ENCODE measurements around the gene AP2S1. TPM values are rescaled to one million over a fixed set of nuclear protein-coding genes. Genes with fewer than 3 reads are reported as not detected.

The AP2S1 gene
- total RNA-seq, 1 donor from 2014 or later, result 75.9 TPM

DNA sequence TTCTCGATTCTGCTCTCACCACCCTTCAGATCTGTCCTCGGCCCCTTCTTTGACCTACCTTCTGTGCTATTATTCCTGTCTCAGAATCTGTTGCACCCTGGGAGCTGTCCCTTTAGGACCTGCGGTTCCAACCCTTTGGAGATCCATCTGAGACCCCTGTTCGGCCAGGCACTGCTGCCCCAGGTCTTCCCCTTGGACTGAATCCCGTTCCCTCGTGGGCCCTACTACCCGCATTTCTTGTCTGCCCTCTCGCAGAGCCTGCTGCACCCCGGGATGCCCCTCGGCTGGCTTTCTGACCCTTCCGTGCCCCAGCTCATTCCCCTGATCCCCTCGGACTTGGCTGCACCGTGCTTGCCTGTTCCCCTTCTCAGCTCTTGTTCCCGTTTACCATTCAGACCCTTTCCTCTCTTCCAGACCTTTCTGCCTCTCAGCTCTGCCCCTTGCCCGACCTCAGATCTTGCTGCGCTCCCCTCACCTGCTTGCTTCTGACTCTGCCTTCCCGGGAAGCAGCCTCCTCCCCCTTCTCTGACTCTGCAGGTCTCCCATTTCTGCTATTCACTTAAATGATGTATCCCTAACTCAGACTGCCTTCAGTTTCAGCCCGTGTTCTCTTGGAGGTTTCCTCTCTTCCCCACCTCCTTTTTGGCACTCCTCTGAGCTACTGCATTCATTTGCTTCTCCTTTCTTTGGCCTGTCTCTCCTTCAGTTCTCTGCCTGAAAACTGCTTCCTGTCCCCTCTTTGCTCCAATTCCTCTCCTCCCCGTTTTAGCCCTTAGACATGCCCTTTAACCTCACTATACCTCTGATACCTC lies 11.3 kb upstream of the AP2S1 start:
- TF ChIP-seq POLR2A (IDR thresholded peaks at IDR 0.05) (no peak), POLR2AphosphoS5 (IDR thresholded peaks at IDR 0.05; ENCODE audit: insufficient read depth in 1 of 2, low read depth in 1 of 2) (peak in 1 of 2 donors; percentile 33)
- TF ChIP-seq, protein P1, sequence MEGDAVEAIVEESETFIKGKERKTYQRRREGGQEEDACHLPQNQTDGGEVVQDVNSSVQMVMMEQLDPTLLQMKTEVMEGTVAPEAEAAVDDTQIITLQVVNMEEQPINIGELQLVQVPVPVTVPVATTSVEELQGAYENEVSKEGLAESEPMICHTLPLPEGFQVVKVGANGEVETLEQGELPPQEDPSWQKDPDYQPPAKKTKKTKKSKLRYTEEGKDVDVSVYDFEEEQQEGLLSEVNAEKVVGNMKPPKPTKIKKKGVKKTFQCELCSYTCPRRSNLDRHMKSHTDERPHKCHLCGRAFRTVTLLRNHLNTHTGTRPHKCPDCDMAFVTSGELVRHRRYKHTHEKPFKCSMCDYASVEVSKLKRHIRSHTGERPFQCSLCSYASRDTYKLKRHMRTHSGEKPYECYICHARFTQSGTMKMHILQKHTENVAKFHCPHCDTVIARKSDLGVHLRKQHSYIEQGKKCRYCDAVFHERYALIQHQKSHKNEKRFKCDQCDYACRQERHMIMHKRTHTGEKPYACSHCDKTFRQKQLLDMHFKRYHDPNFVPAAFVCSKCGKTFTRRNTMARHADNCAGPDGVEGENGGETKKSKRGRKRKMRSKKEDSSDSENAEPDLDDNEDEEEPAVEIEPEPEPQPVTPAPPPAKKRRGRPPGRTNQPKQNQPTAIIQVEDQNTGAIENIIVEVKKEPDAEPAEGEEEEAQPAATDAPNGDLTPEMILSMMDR (IDR thresholded peaks at IDR 0.05), result no peak
- peaks cover 64% of the 10 kb centered on the region for H3K4me1 ChIP-seq
- no peak for DNase-seq (ENCODE audit: extremely low spot score in 2 of 2)
- no peaks in the 10 kb centered on the region for H3K36me3 ChIP-seq
- intact Hi-C loops (cut with DNase I), result loop anchor here (5.0 kb wide), 1 partner anchor 40 kb away; no protein-coding TSS in a partner anchor
- H3K4me3 ChIP-seq, result peak overlapping the region; percentile 61 to 79
- no peaks in the 10 kb centered on the region for H3K9me3 ChIP-seq
- peak overlapping the region; percentile 96 for H3K27ac ChIP-seq
- H3K27me3 ChIP-seq, result no peaks in the 10 kb centered on the region

DNA sequence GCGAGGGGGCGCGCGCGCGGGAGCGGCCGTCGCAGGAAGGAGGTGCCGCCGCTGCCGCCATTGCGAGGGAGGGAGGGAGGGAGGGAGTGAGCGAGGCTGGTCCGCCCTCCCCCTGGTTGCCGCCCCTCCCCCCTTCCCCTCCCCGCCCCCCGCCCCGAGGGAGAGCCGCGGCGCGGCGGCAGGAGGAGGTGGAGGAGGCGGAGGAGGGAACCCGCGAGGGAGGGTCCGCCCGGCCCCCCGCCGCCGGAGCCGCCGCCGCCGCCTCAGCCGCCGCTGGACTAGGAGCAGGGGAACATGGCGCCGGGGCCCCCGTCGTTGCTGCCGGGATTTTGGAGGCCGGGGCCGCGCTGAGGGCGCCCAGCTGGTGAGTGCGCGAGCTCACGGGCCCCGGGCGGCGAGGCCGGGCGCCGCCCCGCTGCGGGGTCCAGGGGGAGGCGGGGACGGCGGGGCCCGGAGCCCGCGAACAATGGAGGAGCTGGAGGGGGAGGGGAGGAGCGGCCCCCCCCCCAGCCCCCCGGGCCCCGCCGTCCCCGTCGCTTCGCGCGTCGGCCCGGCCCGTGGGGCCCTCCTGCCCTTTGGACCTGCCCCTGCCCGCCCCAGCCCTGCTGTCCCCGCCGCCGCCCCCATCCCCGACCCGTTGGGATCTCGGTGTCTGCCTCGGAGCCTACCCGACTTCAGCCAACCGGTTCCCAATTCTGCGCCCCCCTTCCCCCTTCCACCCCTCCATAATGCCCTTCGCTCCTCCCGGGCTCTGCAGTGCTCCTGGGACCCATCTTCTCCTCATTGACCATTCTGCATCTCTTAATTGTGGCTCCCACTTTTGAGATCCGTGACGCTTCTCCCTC lies 10.4 kb upstream of the AP2S1 start, which contains the start of gene ARHGAP35:
Gene ARHGAP35, plus strand, starts transcription at position 152 of the 845 bp plus-strand sequence. CDS start 57,679 bp downstream, outside the sequence.
- TF ChIP-seq POLR2AphosphoS5 (IDR thresholded peaks at IDR 0.05; ENCODE audit: insufficient read depth in 1 of 2, low read depth in 1 of 2), result no peak
- TF ChIP-seq, protein P1 (IDR thresholded peaks at IDR 0.05), result no peak
- TF ChIP-seq POLR2A (IDR thresholded peaks at IDR 0.05), result peak in 1 of 2 donors; percentile 53
- H3K36me3 ChIP-seq, result no peaks in the 10 kb centered on the region
- peak within 1 kb of the TSS; percentile 96 for H3K27ac ChIP-seq
- H3K4me3 ChIP-seq, result peak within 1 kb of the TSS; percentile 61 to 79
- DNase-seq (ENCODE audit: extremely low spot score in 2 of 2), result no peak
- H3K4me1 ChIP-seq, result peaks cover 63% of the 10 kb centered on the region
- intact Hi-C loops (cut with DNase I), result loop anchor here (5.0 kb wide), 1 partner anchor 41 kb away; no protein-coding TSS in a partner anchor
- H3K9me3 ChIP-seq, result no peaks in the 10 kb centered on the region
- H3K27me3 ChIP-seq, result no peaks in the 10 kb centered on the region

DNA sequence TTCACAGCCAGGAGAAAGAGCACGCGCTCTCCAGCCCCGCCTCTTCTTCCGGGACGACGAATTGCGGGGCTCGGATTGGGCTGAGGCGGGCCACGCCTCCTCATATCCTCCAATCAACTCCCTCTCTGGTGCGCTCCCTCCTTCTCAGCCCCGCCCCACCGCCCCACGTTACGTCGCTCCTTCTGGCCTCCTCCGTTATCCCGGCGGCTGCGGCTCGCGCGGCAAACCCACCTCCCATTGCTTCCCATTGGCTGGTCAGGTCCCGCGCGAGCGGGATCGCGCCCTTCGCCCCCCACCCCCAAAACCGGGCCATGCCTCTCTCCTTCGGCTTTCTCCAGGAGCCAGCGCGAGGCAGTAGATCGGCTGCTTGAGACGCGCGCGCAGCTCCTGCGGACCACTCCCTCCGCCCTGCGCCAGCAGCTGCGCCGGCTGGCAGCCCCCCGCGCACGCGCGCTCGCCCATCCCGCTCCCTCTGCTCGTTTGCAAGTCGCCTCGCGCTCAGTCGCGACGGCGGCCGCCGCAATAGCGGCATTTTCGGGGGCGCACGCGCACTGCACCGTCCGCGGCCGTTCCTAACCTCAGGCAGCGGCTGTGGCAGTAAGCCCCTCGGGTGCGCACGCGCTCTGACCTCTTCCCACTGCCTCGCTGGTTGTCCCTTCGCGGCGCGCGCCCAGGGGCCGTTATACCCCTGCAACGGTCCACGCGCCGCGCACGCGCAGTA lies 9.6 kb upstream of the AP2S1 start:
- intact Hi-C loops (cut with DNase I), result loop anchor here (5.0 kb wide), 1 partner anchor 42 kb away; no protein-coding TSS in a partner anchor
- Histone ChIP-seq H3K4me1 (peaks cover 59% of the 10 kb centered on the region), H3K27me3 (no peaks in the 10 kb centered on the region), H3K9me3 (no peaks in the 10 kb centered on the region), H3K27ac (peak overlapping the region; percentile 96), H3K36me3 (no peaks in the 10 kb centered on the region), H3K4me3 (peak overlapping the region; percentile 61 to 79)
- DNase-seq (ENCODE audit: extremely low spot score in 2 of 2), result peak in 1 of 2 donors; percentile 98
- TF ChIP-seq POLR2A (IDR thresholded peaks at IDR 0.05), result peak in 1 of 2 donors; percentile 28
- TF ChIP-seq, protein P1 (IDR thresholded peaks at IDR 0.05), result no peak
- peak; percentile 82 to 84 for TF ChIP-seq POLR2AphosphoS5 (IDR thresholded peaks at IDR 0.05; ENCODE audit: insufficient read depth in 1 of 2, low read depth in 1 of 2)

DNA sequence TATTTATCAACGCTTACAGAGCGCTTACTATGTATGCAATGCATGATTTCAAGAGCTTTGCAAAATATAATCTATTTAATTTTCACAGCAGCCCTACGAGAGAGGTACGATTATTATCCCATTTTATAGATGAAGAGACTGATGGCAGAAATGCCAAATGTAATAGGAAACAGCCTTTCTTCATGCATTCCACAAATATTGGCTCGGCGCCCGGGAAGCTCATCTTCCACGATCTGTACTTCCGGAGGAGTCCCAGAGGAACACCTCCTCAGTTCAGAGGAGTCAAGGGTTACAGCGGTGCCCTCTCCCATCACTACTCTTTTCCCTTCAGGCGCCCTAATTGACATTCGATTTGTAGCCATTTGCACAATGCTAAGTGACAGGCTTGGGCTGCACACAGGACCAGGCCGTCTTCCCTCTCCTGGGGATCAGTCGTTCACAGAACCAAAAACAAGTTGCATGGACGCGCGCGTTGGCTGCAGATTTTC lies 9.0 kb upstream of the AP2S1 start:
- H3K4me3 ChIP-seq, result peak overlapping the region; percentile 61 to 79
- H3K9me3 ChIP-seq, result no peaks in the 10 kb centered on the region

More for the DNA sequence above, 9.0 kb upstream of the AP2S1 start:
- Histone ChIP-seq H3K4me1 (peaks cover 53% of the 10 kb centered on the region), H3K36me3 (no peaks in the 10 kb centered on the region), H3K27me3 (no peaks in the 10 kb centered on the region), H3K27ac (peak overlapping the region; percentile 96)
- intact Hi-C loops (cut with DNase I), result loop anchor here (5.0 kb wide), 2 partner anchors 43 to 133 kb away; no protein-coding TSS in a partner anchor
- TF ChIP-seq POLR2AphosphoS5 (IDR thresholded peaks at IDR 0.05; ENCODE audit: insufficient read depth in 1 of 2, low read depth in 1 of 2), result no peak
- no peak for TF ChIP-seq POLR2A (IDR thresholded peaks at IDR 0.05)
- TF ChIP-seq, protein P1 (IDR thresholded peaks at IDR 0.05), result no peak
- DNase-seq (ENCODE audit: extremely low spot score in 2 of 2), result no peak
